HepG2 (cell line): Measurements from ENCODE around the gene EXOC3L4. TPM values are rescaled to one million over a fixed set of nuclear protein-coding genes. Genes with fewer than 3 reads are reported as not detected.

Experiments used
- ARNT2 ChIP-seq: sonication (generic); formaldehyde crosslinking; IDR thresholded peaks from 2 replicates; pipeline ENCODE4 v1.8.0; 2022; ENCODE audit warnings: mild to moderate bottlenecking, low read depth, missing genetic modification reagents, moderate library complexity
- ELF1 ChIP-seq: sonication (generic); formaldehyde crosslinking; IDR thresholded peaks from 2 replicates; pipeline ENCODE4 v1.4.0; 2020; ENCODE audit warnings: missing genetic modification reagents
- FOXC1 ChIP-seq: sonication (generic); formaldehyde crosslinking; IDR thresholded peaks from 2 replicates; pipeline ENCODE4 v1.8.0; 2022; ENCODE audit warnings: mild to moderate bottlenecking, missing genetic modification reagents, borderline replicate concordance
- HNRNPK ChIP-seq: fragments of 200-400 bp; formaldehyde crosslinking; IDR thresholded peaks from 2 replicates; pipeline ENCODE4 v1.6.1; 2018; ENCODE audit warnings: low read length, low read depth, moderate library complexity, mild to moderate bottlenecking; ENCODE audit not compliant: poor library complexity, severe bottlenecking
- SMAD9 ChIP-seq: sonication (generic); formaldehyde crosslinking; IDR thresholded peaks from 2 replicates; pipeline ENCODE4 v1.5.1; 2020; ENCODE audit warnings: mild to moderate bottlenecking, missing genetic modification reagents
- ZNF562 ChIP-seq: sonication (generic); formaldehyde crosslinking; IDR thresholded peaks from 2 replicates; pipeline ENCODE4 v1.8.0; 2022; ENCODE audit warnings: missing genetic modification reagents, borderline replicate concordance
- polyA plus RNA-seq, 8 experiments: library from polyadenylated mRNA; depleted of rRNA in 3 of 8; stranded (reverse) in 7 of 8; unstranded in 1 of 8; fragments of >200 nt; fragmentation: Illumina TruSeq in 4 of 8; extraction: Trizol in 4 of 8; gene quantifications; 2 replicates each; pipeline versions ENCODE4 v1.2.1 to v1.2.3, GENCODE V29; 2011 to 2016; ENCODE audit warnings: low read depth in 4 of 8, missing spikeins in 1 of 8, mixed read lengths in 1 of 8; ENCODE audit not compliant: insufficient read depth in 1 of 8
- total RNA-seq, 5 experiments: library from RNA; depleted of rRNA; stranded (reverse); fragments of >200 nt; fragmentation: Illumina TruSeq; extraction: Trizol; gene quantifications; 2 replicates each; pipeline ENCODE4 v1.2.3, GENCODE V29; 2016; ENCODE audit warnings: low read depth in 1 of 5
- TF ChIP-seq, protein P1 (sequence below): sonication (generic); formaldehyde crosslinking; IDR thresholded peaks from 2 replicates; pipeline ENCODE4 v1.4.0; 2020; ENCODE audit warnings: mild to moderate bottlenecking, missing genetic modification reagents
- TF ChIP-seq, protein P2 (sequence below): IDR thresholded peaks from 2 replicates; pipeline ENCODE4 v1.6.1; 2016; ENCODE audit warnings: low read depth, control low read depth
- TF ChIP-seq, protein P3 (sequence below): sonication (generic); formaldehyde crosslinking; IDR thresholded peaks from 2 replicates; pipeline ENCODE4 v1.4.0; 2020; ENCODE audit warnings: missing genetic modification reagents, low read depth, mild to moderate bottlenecking, borderline replicate concordance

EXOC3L4 gene
- total and polyA plus RNA-seq, 2 of the 13 experiments (the other 11 are each of a cell fraction or from before 2014, with no cell fraction given), result 11.8 to 27.0 TPM

DNA sequence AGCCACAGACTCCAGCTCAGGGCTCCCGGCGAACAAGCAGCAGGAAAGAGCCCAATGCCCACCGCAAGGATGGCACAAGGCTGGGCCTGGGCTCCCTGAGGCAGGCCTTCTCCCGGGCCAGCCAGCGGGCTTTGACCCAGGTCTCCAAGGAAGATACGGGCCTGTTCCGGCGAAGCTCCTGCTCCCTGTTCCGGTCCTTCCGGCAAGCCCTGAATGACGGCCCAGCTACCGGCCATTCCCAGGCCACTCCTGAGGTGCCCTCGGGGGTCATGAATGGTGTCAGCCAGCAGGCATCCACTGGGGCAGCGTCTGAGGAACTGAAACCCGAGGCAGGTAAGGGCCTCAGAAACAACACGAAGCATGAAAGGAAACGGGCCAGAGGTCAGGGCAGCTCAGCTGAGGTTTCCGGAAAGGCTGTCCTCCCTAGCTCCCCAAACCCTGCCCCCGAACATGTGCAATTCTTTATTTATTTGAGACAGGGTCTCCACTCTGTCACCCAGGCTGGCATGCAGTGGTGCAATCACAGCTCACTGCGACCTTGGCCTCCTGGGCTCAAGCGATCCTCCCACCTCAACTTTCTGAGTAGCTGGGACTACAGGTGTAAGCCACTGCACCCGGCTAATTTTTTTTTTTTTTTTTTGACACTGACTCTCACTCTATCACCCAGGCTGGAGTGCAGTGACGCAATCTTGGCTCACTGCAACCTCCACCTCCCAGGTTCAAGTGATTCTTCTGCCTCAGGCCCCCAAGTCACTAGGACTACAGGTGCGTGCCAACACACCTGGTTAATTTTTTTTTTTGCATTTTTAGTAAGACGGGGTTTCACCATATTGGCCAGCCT is 6.0 kb downstream of the EXOC3L4 start (continued):
- TF ChIP-seq, protein P1, sequence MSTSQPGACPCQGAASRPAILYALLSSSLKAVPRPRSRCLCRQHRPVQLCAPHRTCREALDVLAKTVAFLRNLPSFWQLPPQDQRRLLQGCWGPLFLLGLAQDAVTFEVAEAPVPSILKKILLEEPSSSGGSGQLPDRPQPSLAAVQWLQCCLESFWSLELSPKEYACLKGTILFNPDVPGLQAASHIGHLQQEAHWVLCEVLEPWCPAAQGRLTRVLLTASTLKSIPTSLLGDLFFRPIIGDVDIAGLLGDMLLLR (CRISPR knock-in tag), result no peak
- no peak for TF ChIP-seq ZNF562
- TF ChIP-seq, protein P2, sequence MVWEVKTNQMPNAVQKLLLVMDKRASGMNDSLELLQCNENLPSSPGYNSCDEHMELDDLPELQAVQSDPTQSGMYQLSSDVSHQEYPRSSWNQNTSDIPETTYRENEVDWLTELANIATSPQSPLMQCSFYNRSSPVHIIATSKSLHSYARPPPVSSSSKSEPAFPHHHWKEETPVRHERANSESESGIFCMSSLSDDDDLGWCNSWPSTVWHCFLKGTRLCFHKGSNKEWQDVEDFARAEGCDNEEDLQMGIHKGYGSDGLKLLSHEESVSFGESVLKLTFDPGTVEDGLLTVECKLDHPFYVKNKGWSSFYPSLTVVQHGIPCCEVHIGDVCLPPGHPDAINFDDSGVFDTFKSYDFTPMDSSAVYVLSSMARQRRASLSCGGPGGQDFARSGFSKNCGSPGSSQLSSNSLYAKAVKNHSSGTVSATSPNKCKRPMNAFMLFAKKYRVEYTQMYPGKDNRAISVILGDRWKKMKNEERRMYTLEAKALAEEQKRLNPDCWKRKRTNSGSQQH (CRISPR knock-in tag), result peak; percentile 90; the same call in 1 of the 2 replicates
- TF ChIP-seq ARNT2 (CRISPR knock-in tag), result no peak; the same call in 1 of the 2 replicates
- no peak for TF ChIP-seq HNRNPK
- peak; percentile 59; the same call in 1 of the 2 replicates for TF ChIP-seq FOXC1 (CRISPR knock-in tag)
- peak; percentile 74 for TF ChIP-seq ELF1 (CRISPR knock-in tag)
- TF ChIP-seq, protein P3, sequence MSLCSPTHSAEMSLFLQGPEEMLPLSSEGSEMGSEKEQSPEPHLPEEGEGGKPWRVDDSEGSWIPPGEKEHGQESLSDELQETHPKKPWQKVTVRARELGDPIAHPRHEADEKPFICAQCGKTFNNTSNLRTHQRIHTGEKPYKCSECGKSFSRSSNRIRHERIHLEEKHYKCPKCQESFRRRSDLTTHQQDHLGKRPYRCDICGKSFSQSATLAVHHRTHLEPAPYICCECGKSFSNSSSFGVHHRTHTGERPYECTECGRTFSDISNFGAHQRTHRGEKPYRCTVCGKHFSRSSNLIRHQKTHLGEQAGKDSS (CRISPR knock-in tag), result peak; percentile 83
- TF ChIP-seq SMAD9 (CRISPR knock-in tag), result no peak
